Sigmoid colon (tissue), 4 donors: Measurements from ENCODE around the gene SMIM38.

Source experiments
- CTCF ChIP-seq, 4 experiments: fragments of 450-650 bp in 3 of 4; fragments of 200-600 bp in 1 of 4; IDR thresholded peaks; one replicate each; pipeline ENCODE4 v1.5.1; 2016 to 2019; ENCODE audit warnings: antibody characterized with exemption in 4 of 4, mild to moderate bottlenecking in 3 of 4, moderate library complexity in 2 of 4
- EP300 ChIP-seq, 4 donors: sonication (generic); formaldehyde crosslinking; IDR thresholded peaks; one replicate each; pipeline ENCODE4 v1.6.1; 2017; ENCODE audit warnings: antibody characterized with exemption in 4 of 4
- POLR2A ChIP-seq, 2 donors: fragments of 450-650 bp; IDR thresholded peaks; one replicate each; pipeline ENCODE4 v1.6.1; 2016; ENCODE audit warnings: antibody characterized with exemption in 2 of 2, mild to moderate bottlenecking in 2 of 2, moderate library complexity in 2 of 2
- POLR2AphosphoS5 ChIP-seq, 4 donors: sonication (generic); formaldehyde crosslinking; IDR thresholded peaks; one replicate each; pipeline ENCODE4 v1.6.1; 2017; ENCODE audit warnings: antibody characterized with exemption in 4 of 4

GRCh38 chr11:69145050-69145380 is 10.7 kb upstream of the SMIM38 start:
- TF ChIP-seq POLR2AphosphoS5 (IDR thresholded peaks at IDR 0.05) (no peak), POLR2A (IDR thresholded peaks at IDR 0.05) (no peak), CTCF (IDR thresholded peaks at IDR 0.05) (no peak), EP300 (IDR thresholded peaks at IDR 0.05) (no peak)
